Gastrocnemius medialis (tissue), 4 donors: ENCODE data around the gene LAMTOR3. TPM values are rescaled to one million over a fixed set of nuclear protein-coding genes. Genes with fewer than 3 reads are reported as not detected.

ENCODE experiments used
- ATAC-seq, 2 donors: fragments of 150-250 bp; one replicate each; pipeline ENCODE4 v1.9.1; 2016
- DNase-seq, 2 donors: peaks; one replicate each; pipeline ENCODE4 v3.0.0-alpha.2; 2019
- H3K27ac ChIP-seq, 4 donors: fragments of 200-600 bp; sonication (generic); 1 replicate in 1 of 4; 2 replicates in 3 of 4; pipeline ENCODE4 v1.5.1; 2016 to 2018; ENCODE audit warnings: mild to moderate bottlenecking in 2 of 4, moderate library complexity in 1 of 4
- H3K27me3 ChIP-seq, 3 donors: fragments of 200-600 bp; sonication (generic) in 2 of 3; 1 replicate in 1 of 3; 2 replicates in 2 of 3; pipeline versions ENCODE4 v1.5.1 to v1.6.0; 2016 to 2019; ENCODE audit warnings: mild to moderate bottlenecking in 1 of 3, moderate library complexity in 1 of 3
- H3K36me3 ChIP-seq, 2 donors: fragments of 200-600 bp; sonication (generic) in 1 of 2; one replicate each; pipeline ENCODE4 v1.5.1; 2017 to 2018
- H3K4me1 ChIP-seq, 2 donors: fragments of 200-600 bp; sonication (generic) in 1 of 2; one replicate each; pipeline ENCODE4 v1.5.1; 2016 to 2017; ENCODE audit warnings: mild to moderate bottlenecking in 2 of 2
- H3K4me3 ChIP-seq, 4 donors: fragments of 200-600 bp; sonication (generic) in 3 of 4; 1 replicate in 1 of 4; 2 replicates in 3 of 4; pipeline ENCODE4 v1.5.1; 2016 to 2019; ENCODE audit warnings: mild to moderate bottlenecking in 2 of 4
- H3K9me3 ChIP-seq, 3 donors: fragments of 200-600 bp; sonication (generic) in 2 of 3; 1 replicate in 1 of 3; 2 replicates in 2 of 3; pipeline ENCODE4 v1.5.1; 2016 to 2019
- CTCF ChIP-seq, 5 experiments: fragments of 450-650 bp in 3 of 5; fragments of 200-600 bp in 2 of 5; sonication (generic) in 2 of 5; IDR thresholded peaks in 4 of 5; conservative IDR thresholded peaks in 1 of 5; 1 replicate in 4 of 5; 2 replicates in 1 of 5; pipeline ENCODE4 v1.5.1; 2016 to 2019; ENCODE audit warnings: antibody characterized with exemption in 5 of 5, mild to moderate bottlenecking in 3 of 5, moderate library complexity in 3 of 5
- POLR2A ChIP-seq, 2 donors: fragments of 450-650 bp; IDR thresholded peaks; one replicate each; pipeline ENCODE4 v1.6.1; 2017; ENCODE audit warnings: antibody characterized with exemption in 2 of 2, mild to moderate bottlenecking in 2 of 2, moderate library complexity in 2 of 2
- in situ Hi-C, 4 donors: fragments of 200-750 bp; cut with MboI; loops; one replicate each; pipeline versions ENCODE4 v1.15.0 to v1.8.0; 2017; ENCODE audit warnings: low sequenced_read_pairs in 4 of 4
- intact Hi-C: fragments of 100-400 bp; cut with DNase I; formaldehyde crosslinking; loops from one replicate; pipeline ENCODE4 v1.15.1; 2023; ENCODE audit warnings: low total_unique reads
- total RNA-seq, 4 donors: library from RNA; depleted of rRNA; stranded (reverse); fragments of >200 nt; gene quantifications; one replicate each; pipeline versions ENCODE4 v1.1.0 to v1.2.3, GENCODE V29; 2016

The LAMTOR3 gene
- total RNA-seq, 4 donors from 2014 or later: 20.8 to 31.1 (median 28.9) TPM

- TF ChIP-seq POLR2A (IDR thresholded peaks at IDR 0.05): no peak
- no peak for TF ChIP-seq CTCF (IDR thresholded peaks at IDR 0.05 in 4 of 5, conservative IDR thresholded peaks at IDR 0.05 in 1 of 5)
- in situ Hi-C loops: no loop called here
- no peak overlapping the region for H3K4me3 ChIP-seq
- H3K4me1 ChIP-seq: no peaks in the 10 kb centered on the region
- H3K36me3 ChIP-seq: no peaks in the 10 kb centered on the region
- H3K9me3 ChIP-seq: no peaks in the 10 kb centered on the region
- DNase-seq (no peak), ATAC-seq (no peak)
- intact Hi-C loops: no loop called here
- H3K27me3 ChIP-seq: no peaks in the 10 kb centered on the region
- no peak overlapping the region for H3K27ac ChIP-seq
Measured at GRCh38 chr4:99856166-99856565, 38.1 kb downstream of the LAMTOR3 start.

GRCh38 chr4:99855678-99856077 is 38.5 kb downstream of the LAMTOR3 start:
- Histone ChIP-seq H3K36me3 (no peaks in the 10 kb centered on the region), H3K27ac (no peak overlapping the region), H3K9me3 (no peaks in the 10 kb centered on the region), H3K27me3 (no peaks in the 10 kb centered on the region), H3K4me3 (no peak overlapping the region), H3K4me1 (no peaks in the 10 kb centered on the region)
- intact Hi-C loops (no loop called here), in situ Hi-C loops (no loop called here)
- TF ChIP-seq POLR2A (IDR thresholded peaks at IDR 0.05): no peak
- no peak for TF ChIP-seq CTCF (IDR thresholded peaks at IDR 0.05 in 4 of 5, conservative IDR thresholded peaks at IDR 0.05 in 1 of 5)
- no peak for ATAC-seq
- no peak for DNase-seq

GRCh38 chr4:99853999-99854398 is 40.2 kb downstream of the LAMTOR3 start:
- H3K4me3 ChIP-seq: no peak overlapping the region
- in situ Hi-C loops (no loop called here), intact Hi-C loops (no loop called here)
- no peak for TF ChIP-seq CTCF (IDR thresholded peaks at IDR 0.05 in 4 of 5, conservative IDR thresholded peaks at IDR 0.05 in 1 of 5)
- no peak for TF ChIP-seq POLR2A (IDR thresholded peaks at IDR 0.05)
- H3K27me3 ChIP-seq: no peaks in the 10 kb centered on the region
- H3K4me1 ChIP-seq: no peaks in the 10 kb centered on the region
- H3K27ac ChIP-seq: no peak overlapping the region
- no peaks in the 10 kb centered on the region for H3K9me3 ChIP-seq
- ATAC-seq (no peak), DNase-seq (no peak)
- no peaks in the 10 kb centered on the region for H3K36me3 ChIP-seq

DNA sequence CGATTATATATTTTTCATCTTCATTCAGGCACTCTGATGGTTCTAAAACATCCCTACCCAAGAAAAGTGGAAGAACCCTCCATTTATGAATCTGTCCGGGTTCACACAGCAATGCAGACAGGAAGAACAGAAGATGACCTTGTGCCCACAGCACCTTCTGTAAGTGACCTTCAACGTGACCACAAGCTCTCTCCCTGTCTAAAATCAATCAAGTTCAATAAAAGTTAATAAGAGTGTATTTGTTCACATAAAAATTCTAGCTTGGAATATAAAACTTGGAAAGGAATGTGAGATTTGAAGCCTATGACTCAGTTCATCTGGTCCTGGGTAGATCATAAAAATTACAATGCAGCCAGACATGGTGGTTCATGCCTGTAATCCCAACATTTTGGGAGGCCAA is 41.0 kb downstream of the LAMTOR3 start:
- Histone ChIP-seq H3K27ac (no peak overlapping the region), H3K9me3 (no peaks in the 10 kb centered on the region), H3K27me3 (no peaks in the 10 kb centered on the region), H3K4me1 (no peaks in the 10 kb centered on the region), H3K4me3 (no peak overlapping the region), H3K36me3 (no peaks in the 10 kb centered on the region)
- in situ Hi-C loops: no loop called here
- no peak for DNase-seq
- intact Hi-C loops: no loop called here
- TF ChIP-seq CTCF (IDR thresholded peaks at IDR 0.05 in 4 of 5, conservative IDR thresholded peaks at IDR 0.05 in 1 of 5): no peak
- ATAC-seq: no peak

GRCh38 chr4:99852199-99852749 is 42.0 kb downstream of the LAMTOR3 start:
- TF ChIP-seq CTCF (IDR thresholded peaks at IDR 0.05 in 4 of 5, conservative IDR thresholded peaks at IDR 0.05 in 1 of 5) (no peak), POLR2A (IDR thresholded peaks at IDR 0.05) (no peak)
- ATAC-seq: no peak
- no peaks in the 10 kb centered on the region for H3K4me1 ChIP-seq
- no peaks in the 10 kb centered on the region for H3K27me3 ChIP-seq
- H3K36me3 ChIP-seq: no peaks in the 10 kb centered on the region
- H3K4me3 ChIP-seq: no peak overlapping the region
- H3K27ac ChIP-seq: no peak overlapping the region
- H3K9me3 ChIP-seq: no peaks in the 10 kb centered on the region
- no peak for DNase-seq
- in situ Hi-C loops: no loop called here
- intact Hi-C loops: no loop called here
